Endothelial cell of umbilical vein (primary cell): ENCODE results near the gene UST.

Experiments used
- CTCF ChIP-seq, 2 donors: IDR thresholded peaks; 1 replicate in 1 of 2; 2 replicates in 1 of 2; pipeline ENCODE4 v1.5.1; 2011; ENCODE audit warnings: low read length in 2 of 2, mild to moderate bottlenecking in 2 of 2, moderate library complexity in 2 of 2, control low read depth in 1 of 2, inconsistent platforms in 1 of 2, low read depth in 1 of 2; ENCODE audit not compliant: insufficient read depth in 1 of 2; ENCODE audit errors: extremely low read depth in 1 of 2
- POLR2A ChIP-seq: IDR thresholded peaks from 2 replicates; pipeline ENCODE4 v1.6.1; 2012; ENCODE audit warnings: low read depth, mild to moderate bottlenecking, control low read depth, low read length
- POLR2AphosphoS5 ChIP-seq: IDR thresholded peaks from 2 replicates; pipeline ENCODE4 v1.6.1; 2012; ENCODE audit warnings: low read depth, mild to moderate bottlenecking, control low read depth, low read length, moderate library complexity; ENCODE audit not compliant: insufficient read depth

GRCh38 chr6:148887181-148887580, 140.4 kb downstream of the UST start:
- TF ChIP-seq CTCF (IDR thresholded peaks at IDR 0.05; ENCODE audit: extremely low read depth in 1 of 2, insufficient read depth in 1 of 2, low read depth in 1 of 2, low read length in 2 of 2) (no peak), POLR2AphosphoS5 (no peak), POLR2A (no peak)
